NCI-H510A treated with DMSO at 0.1 percent for 48 hours (cell line): ENCODE data around the gene KRT72.

Experiments
- DNase-seq: peaks from one replicate; lab custom pipeline; 2025; lab: John Stamatoyannopoulos, UW

Gene KRT72

GRCh38 chr12:52578469-52578868 lies 22.8 kb downstream of the KRT72 start:
- no peak for DNase-seq

GRCh38 chr12:52577316-52577715 lies 23.9 kb downstream of the KRT72 start:
- DNase-seq, result no peak

GRCh38 chr12:52575948-52576347 lies 25.3 kb downstream of the KRT72 start:
- no peak for DNase-seq

GRCh38 chr12:52575256-52575655 lies 26.0 kb downstream of the KRT72 start:
- DNase-seq, result no peak

- no peak for DNase-seq
Observed at GRCh38 chr12:52573743-52574142, 27.5 kb downstream of the KRT72 start, which contains the start of gene KRT74. TSS of gene KRT74 (minus strand) at chr12:52573843. CDS start at chr12:52573777, 66 bp downstream.

- no peak for DNase-seq
Observed at GRCh38 chr12:52573306-52573705, 28.0 kb downstream of the KRT72 start.

GRCh38 chr12:52570511-52570910 lies 30.8 kb downstream of the KRT72 start:
- no peak for DNase-seq

- DNase-seq, result no peak
Observed at GRCh38 chr12:52568111-52568510, 33.2 kb downstream of the KRT72 start.

- no peak for DNase-seq
Observed at GRCh38 chr12:52566847-52567291, 34.4 kb downstream of the KRT72 start.

- DNase-seq, result no peak
Observed at GRCh38 chr12:52564582-52564981, 36.7 kb downstream of the KRT72 start.

- no peak for DNase-seq
Observed at GRCh38 chr12:52561880-52562449, 39.3 kb downstream of the KRT72 start.

- no peak for DNase-seq
Observed at GRCh38 chr12:52559979-52560378, 41.3 kb downstream of the KRT72 start.

- no peak for DNase-seq
Observed at GRCh38 chr12:52558781-52559445, 42.4 kb downstream of the KRT72 start.

GRCh38 chr12:52557476-52557875 lies 43.8 kb downstream of the KRT72 start:
- DNase-seq, result no peak

- no peak for DNase-seq
Observed at GRCh38 chr12:52555577-52555976, 45.7 kb downstream of the KRT72 start.

GRCh38 chr12:52552681-52553195 lies 48.5 kb downstream of the KRT72 start, which contains the start of gene KRT71:
TSS of gene KRT71 (minus strand) at chr12:52553145. CDS start at chr12:52553077, 68 bp downstream.
- no peak for DNase-seq

GRCh38 chr12:52552055-52552454 lies 49.2 kb downstream of the KRT72 start:
- DNase-seq, result no peak

- DNase-seq, result no peak
Observed at GRCh38 chr12:52551216-52551865, 49.9 kb downstream of the KRT72 start.

- DNase-seq, result no peak
Observed at GRCh38 chr12:52546126-52546525, 55.1 kb downstream of the KRT72 start.

- DNase-seq, result no peak
Observed at GRCh38 chr12:52543985-52544883, 57.0 kb downstream of the KRT72 start.

GRCh38 chr12:52542785-52543318 lies 58.4 kb downstream of the KRT72 start:
- DNase-seq, result no peak

- no peak for DNase-seq
Observed at GRCh38 chr12:52542157-52542556, 59.1 kb downstream of the KRT72 start.
